Frontal cortex (tissue), 4 donors: Measurements from ENCODE around the gene PPIE. TPM values are rescaled to one million over a fixed set of nuclear protein-coding genes. Genes with fewer than 3 reads are reported as not detected.

Experiments
- DNase-seq, 2 donors: peaks; one replicate each; pipeline ENCODE4 v3.0.0; 2012; ENCODE audit warnings: low spot score in 2 of 2
- FAIRE-seq: peaks from 2 replicates; lab custom pipeline; 2012; peaks lifted over from hg19 to GRCh38; lab: Jason Lieb, UNC
- total RNA-seq: library from RNA; depleted of rRNA; stranded (reverse); fragments of >200 nt; gene quantifications from one replicate; pipeline ENCODE4 v1.2.3, GENCODE V29; 2014
- donor health status: control.
- donor health status: control.
- donor health status: control.

The PPIE gene
- total RNA-seq, result 25.3 TPM

- DNase-seq, result peak; percentile 59 to 85
- no peak for FAIRE-seq
Measured at GRCh38 chr1:39738622-39739366, at the start of gene PPIE. Gene PPIE (plus strand): TSS chr1:39738882. CDS start chr1:39738901, 19 bp downstream.

GRCh38 chr1:39689214-39689613, 49.5 kb upstream of the PPIE start:
- DNase-seq (no peak), FAIRE-seq (no peak)

GRCh38 chr1:39689635-39690034, 49.0 kb upstream of the PPIE start:
- FAIRE-seq (no peak), DNase-seq (peak in 1 of 2 donors; percentile 9)

- no peak for FAIRE-seq
- DNase-seq, result no peak
Measured at GRCh38 chr1:39690225-39690624, 48.5 kb upstream of the PPIE start.

DNA sequence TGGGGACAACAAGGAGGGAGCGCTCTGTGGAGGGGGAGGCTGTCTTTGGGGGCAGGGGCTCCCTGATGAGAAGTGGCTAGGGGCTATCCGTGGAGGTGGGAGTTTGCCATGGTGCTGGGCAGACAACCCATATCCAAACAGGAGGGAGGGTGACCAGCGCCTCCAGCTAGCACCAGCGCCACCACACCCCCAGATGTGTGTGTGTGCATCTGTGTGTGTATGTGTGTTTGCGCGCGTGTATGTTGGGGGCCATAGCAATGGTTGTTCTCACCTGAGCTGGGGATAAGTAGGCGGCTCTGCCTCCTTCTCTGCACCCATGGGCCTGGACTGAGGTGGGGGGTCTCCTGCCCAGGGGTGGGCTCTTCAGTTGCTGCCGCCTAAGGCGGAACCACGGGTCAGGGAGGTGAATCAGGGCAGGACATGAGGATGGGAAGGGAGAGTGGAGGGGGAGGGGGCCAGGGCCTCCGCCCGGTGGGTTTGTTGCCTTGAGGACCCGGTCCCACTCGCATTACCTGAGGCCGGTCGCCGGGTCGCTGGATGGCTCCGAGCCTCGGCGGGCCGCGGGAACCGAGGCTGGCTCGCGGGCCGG, 47.8 kb upstream of the PPIE start:
- DNase-seq, result no peak
- FAIRE-seq, result no peak

DNA sequence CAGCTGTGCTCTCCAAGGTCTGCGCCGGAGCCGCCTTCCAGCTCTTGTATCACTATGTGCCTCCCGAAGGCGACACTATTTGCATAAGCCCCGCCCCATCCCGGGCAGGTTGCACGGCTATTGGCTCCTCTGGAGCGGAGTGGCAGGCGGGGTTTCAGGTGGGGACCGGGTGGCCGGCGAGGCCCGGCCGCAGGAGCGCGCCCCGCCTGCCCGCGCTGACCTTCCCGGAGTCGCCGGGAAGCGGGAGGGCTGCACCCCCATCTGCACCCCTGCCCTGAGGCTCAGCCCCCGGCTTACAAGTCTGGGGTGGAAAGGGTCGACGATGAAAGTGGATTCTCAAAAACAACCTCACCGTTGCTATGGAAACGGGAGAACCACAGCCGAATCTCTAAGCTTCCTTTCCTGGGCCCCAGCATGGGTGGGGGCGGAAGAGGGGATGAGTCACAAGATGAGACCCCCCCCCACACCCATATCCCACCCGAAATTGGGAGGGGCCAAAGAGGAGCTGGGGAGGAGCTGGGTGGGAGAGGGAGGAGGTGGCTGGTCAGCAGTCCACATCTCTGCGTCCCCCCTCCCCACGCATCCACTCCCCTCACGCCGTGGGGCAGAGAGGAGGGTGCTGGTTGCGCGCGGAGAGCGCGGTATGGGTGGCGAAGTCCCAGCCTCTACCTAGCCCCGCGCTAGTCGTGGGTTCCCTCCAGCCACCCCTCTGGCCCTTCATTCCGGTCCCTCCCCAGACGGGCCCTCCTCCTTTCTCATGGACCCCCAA, 47.1 kb upstream of the PPIE start, which contains the start of gene HPCAL4:
Gene HPCAL4, minus strand, starts transcription at position 51 of the 769 bp plus-strand sequence. CDS start 6,830 bp downstream, outside the sequence.
- FAIRE-seq (no peak), DNase-seq (peak; percentile 72 to 80)

GRCh38 chr1:39692152-39693074, 46.3 kb upstream of the PPIE start:
- FAIRE-seq, result no peak
- no peak for DNase-seq

- FAIRE-seq (no peak), DNase-seq (no peak)
Measured at GRCh38 chr1:39694026-39694425, 44.7 kb upstream of the PPIE start.

DNA sequence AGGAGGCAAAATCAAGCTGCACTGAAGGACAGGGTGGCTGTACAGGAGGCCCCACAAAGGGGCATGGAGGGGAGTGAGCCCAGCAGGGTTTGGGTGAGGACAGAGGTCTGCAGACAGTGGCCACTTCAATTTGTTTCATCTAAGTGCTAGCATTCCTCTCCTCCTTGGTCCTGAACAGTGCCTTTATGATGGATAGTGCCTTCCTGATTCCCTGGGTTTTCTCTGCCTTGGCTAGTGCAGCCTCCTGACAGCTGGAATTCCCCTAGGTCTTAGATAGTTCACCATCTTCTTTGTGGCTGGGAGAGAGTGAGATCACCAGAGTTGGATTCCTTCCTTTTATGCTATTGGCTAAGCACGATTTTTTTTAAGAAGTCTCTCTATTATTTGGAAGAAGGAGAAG, 43.7 kb upstream of the PPIE start:
- FAIRE-seq, result no peak
- DNase-seq, result no peak

DNA sequence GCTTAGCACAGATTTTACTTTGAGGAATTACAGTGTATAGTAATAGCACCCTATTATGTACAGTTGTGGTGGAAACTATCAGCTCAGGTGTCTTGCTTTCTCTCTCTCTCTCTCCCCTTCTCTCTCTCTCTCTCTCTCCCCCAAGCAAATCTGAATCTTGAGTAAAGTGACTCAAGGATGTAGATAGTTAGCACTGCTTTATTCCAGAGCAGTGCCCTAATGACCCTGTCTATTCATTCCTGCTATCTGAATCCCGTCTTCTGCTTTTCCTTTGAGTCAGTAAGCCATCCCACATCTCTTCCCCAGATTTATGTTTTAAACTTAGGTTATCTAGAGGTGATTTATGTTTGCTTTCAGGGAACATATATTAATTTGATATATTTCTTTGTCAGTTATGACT, 42.2 kb upstream of the PPIE start:
- DNase-seq, result no peak
- FAIRE-seq, result no peak

DNA sequence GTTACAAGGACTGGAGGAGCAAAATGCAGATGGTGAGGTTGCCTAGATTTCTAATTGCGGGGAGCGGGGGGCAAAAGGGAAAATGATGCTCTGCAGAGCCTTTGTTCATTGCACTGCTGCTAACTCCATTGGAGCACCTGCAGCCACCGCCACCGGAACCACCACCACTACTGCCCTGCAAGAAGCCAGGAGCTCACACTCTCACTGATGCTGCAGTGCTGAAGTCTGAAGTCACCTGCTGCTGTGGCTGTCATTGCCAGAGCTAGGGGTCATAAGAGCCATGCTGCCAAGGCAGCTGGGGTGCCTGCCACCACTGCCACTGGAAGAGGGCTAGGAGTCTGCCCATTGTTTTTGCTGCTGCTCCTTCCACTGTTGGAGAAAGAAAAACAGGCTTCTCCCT, 40.1 kb upstream of the PPIE start:
- FAIRE-seq (no peak), DNase-seq (no peak)

GRCh38 chr1:39699419-39699818, 39.3 kb upstream of the PPIE start:
- no peak for DNase-seq
- FAIRE-seq, result no peak

DNA sequence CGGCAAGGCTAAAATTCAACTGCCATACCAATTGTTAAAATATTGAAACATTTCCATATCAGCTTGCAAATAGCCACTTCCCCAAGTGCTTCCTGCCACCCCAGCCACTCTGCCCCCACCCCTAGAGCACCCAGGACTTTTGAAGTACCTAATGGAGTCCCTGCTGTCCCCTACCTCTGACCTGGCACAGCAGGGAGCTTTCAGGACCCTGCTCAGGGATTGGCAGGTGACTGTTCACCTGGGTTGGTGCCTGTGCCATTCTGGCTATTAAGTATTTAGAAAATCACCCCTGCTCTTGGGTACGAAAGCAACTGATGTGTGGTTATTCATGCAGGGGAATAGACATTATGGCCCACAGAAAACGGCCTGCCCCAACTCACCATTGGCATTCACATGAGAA, 38.3 kb upstream of the PPIE start:
- no peak for FAIRE-seq
- DNase-seq, result no peak

GRCh38 chr1:39701049-39701439, 37.6 kb upstream of the PPIE start:
- no peak for FAIRE-seq
- DNase-seq, result no peak

GRCh38 chr1:39704757-39705156, 33.9 kb upstream of the PPIE start:
- DNase-seq (no peak), FAIRE-seq (no peak)

DNA sequence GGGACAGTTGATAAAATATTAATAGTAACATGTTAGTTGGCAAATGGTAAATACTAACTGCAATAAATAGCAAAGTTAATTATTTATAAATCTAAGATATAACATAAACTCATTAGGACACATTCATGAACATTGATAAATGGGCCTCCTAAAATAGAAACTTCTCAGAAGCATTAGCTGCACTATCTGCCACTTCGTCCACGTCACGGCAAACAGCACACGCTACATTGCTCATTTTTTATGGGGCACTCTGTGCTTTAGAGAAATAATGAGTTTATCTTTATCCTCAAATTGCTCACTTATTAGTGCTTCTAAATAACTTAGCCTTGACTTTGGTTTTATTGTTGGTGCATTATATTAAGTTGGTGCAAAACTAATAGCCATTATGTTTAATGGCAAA, 31.2 kb upstream of the PPIE start:
- DNase-seq (no peak), FAIRE-seq (no peak)

DNA sequence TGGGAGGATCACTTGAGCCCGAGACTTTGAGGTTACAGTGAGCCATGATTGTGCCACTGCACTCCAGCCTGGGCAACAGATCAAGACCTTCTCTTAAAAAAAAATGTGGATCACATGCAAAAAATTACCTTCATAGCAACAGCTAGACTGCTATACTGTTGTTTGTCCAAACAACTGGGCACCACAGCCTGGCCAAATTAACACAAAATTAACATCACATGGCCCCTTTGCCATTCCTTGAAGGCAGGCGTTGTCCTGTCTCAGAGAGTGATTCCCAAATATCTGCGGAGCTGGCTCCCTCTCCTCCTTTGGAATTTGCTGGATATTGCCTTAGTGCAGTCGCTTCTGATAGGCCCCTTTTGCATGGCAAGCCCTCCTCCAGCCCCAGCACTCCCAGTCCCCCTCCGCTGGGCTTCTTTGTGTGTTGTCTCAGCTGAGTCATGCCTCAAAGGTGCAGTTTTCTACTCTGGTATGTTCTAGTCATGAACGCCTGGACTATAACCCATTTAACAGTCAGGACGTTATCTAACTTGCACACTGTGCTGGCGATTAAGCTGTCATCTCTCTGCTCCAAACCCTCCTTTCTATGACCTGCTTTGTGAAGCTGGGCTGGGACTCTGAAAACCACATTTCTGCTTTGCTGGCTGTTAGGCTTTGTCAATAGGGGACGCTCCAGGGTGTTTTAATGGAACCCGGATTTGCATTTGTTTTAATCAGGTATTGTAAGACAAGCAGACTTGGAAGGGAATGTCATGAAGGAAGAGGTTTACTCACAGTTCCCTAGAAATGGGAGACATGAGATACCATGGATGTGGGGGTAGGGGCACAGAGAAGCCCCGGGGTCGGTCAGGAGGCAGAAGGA, 27.3 kb upstream of the PPIE start:
- DNase-seq (no peak), FAIRE-seq (no peak)

- no peak for DNase-seq
- FAIRE-seq, result no peak
Measured at GRCh38 chr1:39711966-39712340, 26.7 kb upstream of the PPIE start.

GRCh38 chr1:39713557-39713956, 25.1 kb upstream of the PPIE start:
- FAIRE-seq (no peak), DNase-seq (no peak)
